Measurements from ENCODE around the gene ZNF276.

GRCh38 chr16:89707695-89708094 lies 13.6 kb upstream of the ZNF276 start:
- TF ChIP-seq CTCF (IDR thresholded peaks at IDR 0.05) (no peak), ZFX (IDR thresholded peaks at IDR 0.05; ENCODE audit: borderline replicate concordance) (no peak)
